GM12878 (cell line): Measurements from ENCODE around the gene BTF3L4. TPM values are rescaled to one million over a fixed set of nuclear protein-coding genes. Genes with fewer than 3 reads are reported as not detected.

Experiments used
- ATAC-seq: fragments of 200-7000 bp; cut with Tn5 transposase; 3 replicates; pipeline ENCODE4 v1.9.1; 2020; ENCODE audit warnings: mild to moderate bottlenecking, moderate library complexity
- BruUV-seq: library from RNA; stranded (reverse); fragments of 400-500 nt; replicated peaks from 2 replicates; lab custom pipeline; 2021; lab: Mats Ljungman, UMichigan
- CTCF ChIA-PET: fragments of 300-600 bp; sonication (Branson Sonifier 250); formaldehyde crosslinking; extraction: SDS; loops from one replicate; lab custom pipeline; 2021; ENCODE audit warnings: inconsistent platforms; lab: Yijun Ruan, JAX
- POLR2A ChIA-PET: fragments of 350-600 bp; formaldehyde crosslinking; extraction: SDS; loops from one replicate; lab custom pipeline; 2021; ENCODE audit warnings: inconsistent platforms; lab: Charles Lee
- RAD21 ChIA-PET: fragments of 300-600 bp; sonication (Branson Sonifier 250); formaldehyde crosslinking; loops from one replicate; lab custom pipeline; 2023; ENCODE audit warnings: antibody characterized with exemption; ENCODE audit not compliant: unreplicated experiment; lab: Charles Lee
- SMC1A ChIA-PET: fragments of 300-600 bp; sonication (Branson Sonifier 250); formaldehyde crosslinking; loops from one replicate; lab custom pipeline; 2023; ENCODE audit not compliant: unreplicated experiment, uncharacterized antibody; lab: Charles Lee
- DNase-seq: peaks from one replicate; pipeline ENCODE4 v3.0.0-alpha.2; 2011; ENCODE audit warnings: low read depth, low spot score
- FAIRE-seq: peaks from 3 replicates; lab custom pipeline; 2011; peaks lifted over from hg19 to GRCh38; lab: Jason Lieb, UNC
- H2AFZ ChIP-seq: 2 replicates; pipeline ENCODE4 v1.6.0; 2011; ENCODE audit warnings: low read depth, low read length, control low read depth; ENCODE audit not compliant: control insufficient read depth
- H3K27ac ChIP-seq: 2 replicates; pipeline ENCODE4 v1.5.1; 2011; ENCODE audit warnings: control low read depth; ENCODE audit not compliant: control insufficient read depth, insufficient read depth
- H3K27me3 ChIP-seq, 2 experiments: replicated peaks in 1 of 2; 2 replicates each; pipeline versions ENCODE4 v1.6.0 to v1.6.1; 2011; ENCODE audit warnings: low read length in 1 of 2; ENCODE audit not compliant: control insufficient read depth in 2 of 2, insufficient read depth in 2 of 2
- H3K36me3 ChIP-seq, 2 experiments: 2 replicates each; pipeline ENCODE4 v1.5.1; 2011; ENCODE audit warnings: low read length in 1 of 2; ENCODE audit not compliant: control insufficient read depth in 2 of 2, insufficient read depth in 2 of 2
- H3K4me1 ChIP-seq: 2 replicates; pipeline ENCODE4 v1.6.1; 2011; ENCODE audit warnings: mild to moderate bottlenecking, low read length, moderate library complexity, mixed read lengths; ENCODE audit not compliant: control insufficient read depth, insufficient read depth
- H3K4me2 ChIP-seq: 2 replicates; pipeline ENCODE4 v1.6.0; 2011; ENCODE audit warnings: control low read depth; ENCODE audit not compliant: control insufficient read depth, insufficient read depth
- H3K4me3 ChIP-seq: fragments of 200-600 bp; sonication (generic); 2 replicates; pipeline ENCODE4 v1.5.1; 2016
- H3K79me2 ChIP-seq: 2 replicates; pipeline ENCODE4 v1.6.0; 2011; ENCODE audit warnings: low read length; ENCODE audit not compliant: control insufficient read depth, insufficient read depth
- H3K9ac ChIP-seq: 2 replicates; pipeline ENCODE4 v1.8.0; 2011; ENCODE audit warnings: low read length, control low read depth, mixed read lengths; ENCODE audit not compliant: control insufficient read depth, insufficient read depth
- H3K9me3 ChIP-seq: replicated peaks from 3 replicates; pipeline ENCODE4 v1.5.1; 2011; ENCODE audit warnings: mild to moderate bottlenecking, low read length; ENCODE audit not compliant: control insufficient read depth, insufficient read depth
- H4K20me1 ChIP-seq: 2 replicates; pipeline ENCODE4 v1.6.0; 2011; ENCODE audit not compliant: control insufficient read depth, insufficient read depth
- EZH2 ChIP-seq: IDR thresholded peaks from 2 replicates; pipeline ENCODE4 v1.6.1; 2012; ENCODE audit warnings: low read depth, mild to moderate bottlenecking, control low read depth, inconsistent platforms, low read length, borderline replicate concordance; ENCODE audit not compliant: control insufficient read depth
- HDAC2 ChIP-seq: fragments of 200-600 bp; sonication (generic); IDR thresholded peaks from 2 replicates; pipeline ENCODE4 v1.6.1; 2017
- RAD51 ChIP-seq: fragments of 450-650 bp; IDR thresholded peaks from 2 replicates; pipeline ENCODE4 v1.6.1; 2016; ENCODE audit warnings: moderate library complexity, mild to moderate bottlenecking, inconsistent platforms
- RUNX3 ChIP-seq: IDR thresholded peaks from 2 replicates; pipeline ENCODE4 v1.6.1; 2012; ENCODE audit warnings: low read length, inconsistent platforms
- SMAD5 ChIP-seq: IDR thresholded peaks from 2 replicates; pipeline ENCODE4 v1.6.1; 2016; ENCODE audit warnings: antibody characterized with exemption, low read depth
- YY1 ChIP-seq: IDR thresholded peaks from 2 replicates; pipeline ENCODE4 v1.6.1; 2011; ENCODE audit warnings: low read depth, mild to moderate bottlenecking, low read length
- WGBS: methylation state at CpG from one replicate; pipeline ENCODE4 v1.1.6; 2016; ENCODE audit warnings: low lambda C conversion rate; ENCODE audit not compliant: insufficient replicate concordance, insufficient coverage; ENCODE audit errors: missing lambda C conversion rate; 5-methylcytosine and 5-hydroxymethylcytosine counted together
- in situ Hi-C: fragments of 300-500 bp; cut with MboI; formaldehyde crosslinking; loops from 9 replicates; pipeline ENCODE4 v1.14.3; 2018; ENCODE audit warnings: mixed read lengths
- intact Hi-C: fragments of 100-400 bp; cut with micrococcal nuclease; formaldehyde crosslinking; loops from one replicate; pipeline ENCODE4 v1.14.2; 2022; ENCODE audit not compliant: unreplicated experiment
- polyA plus RNA-seq, 11 experiments: library from polyadenylated mRNA; depleted of rRNA in 4 of 11; unstranded in 6 of 11; stranded (reverse) in 5 of 11; fragments of >200 nt; fragmentation: Nextera tagmentation in 4 of 11; fragmentation: Illumina TruSeq in 1 of 11; extraction: Ambion mirVana in 4 of 11; extraction: Trizol in 1 of 11; gene quantifications; 1 replicate in 1 of 11; 2 replicates in 10 of 11; pipeline versions ENCODE4 v1.2.1 to v1.2.3, GENCODE V29; 2011 to 2016; ENCODE audit warnings: inconsistent platforms in 2 of 11, missing spikeins in 2 of 11, low read depth in 1 of 11
- total RNA-seq, 4 experiments: library from RNA; depleted of rRNA in 3 of 4; stranded (reverse); fragments of >200 nt in 3 of 4; fragmentation: Illumina TruSeq in 1 of 4; extraction: Trizol in 1 of 4; gene quantifications; 2 replicates each; pipeline versions ENCODE4 v1.2.1 to v1.2.3, GENCODE V29; 2013 to 2021
- TF ChIP-seq, protein P1 (sequence below): fragments of 450-650 bp; conservative IDR thresholded peaks from 2 replicates; pipeline ENCODE4 v1.6.1; 2017; ENCODE audit warnings: mild to moderate bottlenecking, moderate library complexity

The BTF3L4 gene
- total and polyA plus RNA-seq, 10 of the 15 experiments (the other 5 are each of a cell fraction or from before 2014, with no cell fraction given) = 25.0 to 76.9 (median 66.8) TPM

DNA sequence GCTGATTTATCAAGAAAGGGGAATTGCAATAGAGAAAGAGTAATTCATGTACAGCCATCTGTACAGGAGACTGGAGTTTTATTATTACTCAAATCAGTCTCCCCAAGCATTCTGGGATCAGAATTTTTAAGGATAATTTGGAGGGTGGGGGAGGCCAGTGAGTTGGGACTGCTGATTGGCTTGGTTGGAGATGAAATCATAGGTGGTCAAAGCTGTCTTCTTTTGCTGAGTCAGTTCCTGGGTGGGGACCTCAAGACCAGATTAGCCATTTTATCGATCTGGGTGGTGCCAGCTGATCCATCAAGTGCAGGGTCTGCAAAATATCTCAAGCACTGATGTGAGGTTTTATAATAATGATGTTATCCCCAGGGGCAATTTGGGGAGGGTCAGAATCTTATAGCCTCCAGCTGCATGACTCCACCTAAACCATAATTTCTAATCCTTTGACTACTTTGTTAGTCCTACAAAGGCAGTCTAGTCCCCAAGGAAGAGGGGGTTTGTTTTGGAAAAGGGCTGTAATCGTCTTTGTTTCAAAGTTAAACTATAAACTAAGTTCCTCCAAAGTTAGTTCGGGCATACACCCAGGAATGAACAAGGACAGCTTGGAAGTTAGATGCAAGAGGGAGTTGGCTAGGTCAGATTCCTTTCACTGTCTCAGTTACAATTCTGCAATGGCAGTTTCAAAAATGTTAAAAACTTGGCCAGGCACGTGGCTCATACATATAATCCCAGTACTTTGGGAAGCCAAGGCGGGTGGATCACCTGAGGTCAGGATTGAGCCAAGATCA, 48.7 kb upstream of the BTF3L4 start:
- TF ChIP-seq EZH2 (no peak), HDAC2 (no peak), RAD51 (no peak), SMAD5 (no peak), RUNX3 (no peak), YY1 (no peak)
- TF ChIP-seq, protein P1, sequence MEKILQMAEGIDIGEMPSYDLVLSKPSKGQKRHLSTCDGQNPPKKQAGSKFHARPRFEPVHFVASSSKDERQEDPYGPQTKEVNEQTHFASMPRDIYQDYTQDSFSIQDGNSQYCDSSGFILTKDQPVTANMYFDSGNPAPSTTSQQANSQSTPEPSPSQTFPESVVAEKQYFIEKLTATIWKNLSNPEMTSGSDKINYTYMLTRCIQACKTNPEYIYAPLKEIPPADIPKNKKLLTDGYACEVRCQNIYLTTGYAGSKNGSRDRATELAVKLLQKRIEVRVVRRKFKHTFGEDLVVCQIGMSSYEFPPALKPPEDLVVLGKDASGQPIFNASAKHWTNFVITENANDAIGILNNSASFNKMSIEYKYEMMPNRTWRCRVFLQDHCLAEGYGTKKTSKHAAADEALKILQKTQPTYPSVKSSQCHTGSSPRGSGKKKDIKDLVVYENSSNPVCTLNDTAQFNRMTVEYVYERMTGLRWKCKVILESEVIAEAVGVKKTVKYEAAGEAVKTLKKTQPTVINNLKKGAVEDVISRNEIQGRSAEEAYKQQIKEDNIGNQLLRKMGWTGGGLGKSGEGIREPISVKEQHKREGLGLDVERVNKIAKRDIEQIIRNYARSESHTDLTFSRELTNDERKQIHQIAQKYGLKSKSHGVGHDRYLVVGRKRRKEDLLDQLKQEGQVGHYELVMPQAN = no peak
- Histone ChIP-seq H3K27me3 (no peaks in the 10 kb centered on the region), H3K4me3 (no peak overlapping the region), H3K4me1 (no peaks in the 10 kb centered on the region), H3K9ac (no peak overlapping the region), H3K4me2 (no peak overlapping the region), H3K79me2 (no peaks in the 10 kb centered on the region), H3K36me3 (no peaks in the 10 kb centered on the region), H3K27ac (no peak overlapping the region), H4K20me1 (no peaks in the 10 kb centered on the region), H3K9me3 (no peaks in the 10 kb centered on the region), H2AFZ (no peak overlapping the region)
- CTCF ChIA-PET = interaction anchor here (12.2 kb wide), 1 partner anchor 109 kb away, joined by 177 read pairs; no protein-coding TSS in a partner anchor
- no TSS peak for BruUV-seq
- 23% methylated on average over 5 of the region's 5 CpGs for WGBS
- RAD21 ChIA-PET = no interaction called here
- DNase-seq (no peak), FAIRE-seq (no peak), ATAC-seq (no peak)
- in situ Hi-C loops (no loop called here), intact Hi-C loops (no loop called here)
- POLR2A ChIA-PET = no interaction called here
- SMC1A ChIA-PET = interaction anchor here (0.8 kb wide), 1 partner anchor 32 kb away, joined by 3 read pairs; no protein-coding TSS in a partner anchor
